ENCODE data around the gene RAB31.
"Not testable (repeated sequence)": the region's sequence is repeated elsewhere in the genome, so short reads cannot be mapped to it uniquely, and the experiment has no call there.

Gene RAB31

GRCh38 chr18:9708057-9708433, at the start of gene RAB31:
Gene RAB31 (plus strand): TSS chr18:9708301. CDS start chr18:9708406, 105 bp downstream.
- DNase-seq: no peak

- no peak for DNase-seq
Observed at GRCh38 chr18:9659499-9660375, 48.4 kb upstream of the RAB31 start.

GRCh38 chr18:9661564-9661963, 46.5 kb upstream of the RAB31 start:
- DNase-seq: no peak

GRCh38 chr18:9663377-9663776, 44.7 kb upstream of the RAB31 start:
- DNase-seq: no peak

- no peak for DNase-seq
Observed at GRCh38 chr18:9665314-9665713, 42.8 kb upstream of the RAB31 start.

GRCh38 chr18:9666548-9666947, 41.6 kb upstream of the RAB31 start:
- no peak for DNase-seq

GRCh38 chr18:9669016-9669415, 39.1 kb upstream of the RAB31 start:
- no peak for DNase-seq

- no peak for DNase-seq
Observed at GRCh38 chr18:9671214-9671613, 36.9 kb upstream of the RAB31 start.

- DNase-seq: peak; percentile 12
Observed at GRCh38 chr18:9673296-9674251, 34.5 kb upstream of the RAB31 start.

GRCh38 chr18:9678216-9678615, 29.9 kb upstream of the RAB31 start:
- DNase-seq: not testable (repeated sequence)

- no peak for DNase-seq
Observed at GRCh38 chr18:9679125-9679524, 29.0 kb upstream of the RAB31 start.

GRCh38 chr18:9681217-9681616, 26.9 kb upstream of the RAB31 start:
- DNase-seq: no peak

- DNase-seq: no peak
Observed at GRCh38 chr18:9682572-9682971, 25.5 kb upstream of the RAB31 start.

- DNase-seq: no peak
Observed at GRCh38 chr18:9683418-9684396, 24.4 kb upstream of the RAB31 start.

GRCh38 chr18:9684881-9685614, 23.1 kb upstream of the RAB31 start:
- no peak for DNase-seq

- no peak for DNase-seq
Observed at GRCh38 chr18:9685615-9685890, 22.5 kb upstream of the RAB31 start.

GRCh38 chr18:9688036-9688741, 19.9 kb upstream of the RAB31 start:
- no peak for DNase-seq

- DNase-seq: no peak
Observed at GRCh38 chr18:9689253-9689652, 18.8 kb upstream of the RAB31 start.

- DNase-seq: peak; percentile 76
Observed at GRCh38 chr18:9690418-9691188, 17.5 kb upstream of the RAB31 start.

GRCh38 chr18:9691235-9691634, 16.9 kb upstream of the RAB31 start:
- no peak for DNase-seq

- DNase-seq: no peak
Observed at GRCh38 chr18:9694174-9694573, 13.9 kb upstream of the RAB31 start.

All from NCI-H1694 treated with DMSO at 0.1 percent for 48 hours (cell line).